ENCODE results near the gene ISCA2. TPM values are rescaled to one million over a fixed set of nuclear protein-coding genes. Genes with fewer than 3 reads are reported as not detected.

Gene ISCA2
- total RNA-seq, 2 donors from 2014 or later: 20.4 to 22.3 TPM

DNA sequence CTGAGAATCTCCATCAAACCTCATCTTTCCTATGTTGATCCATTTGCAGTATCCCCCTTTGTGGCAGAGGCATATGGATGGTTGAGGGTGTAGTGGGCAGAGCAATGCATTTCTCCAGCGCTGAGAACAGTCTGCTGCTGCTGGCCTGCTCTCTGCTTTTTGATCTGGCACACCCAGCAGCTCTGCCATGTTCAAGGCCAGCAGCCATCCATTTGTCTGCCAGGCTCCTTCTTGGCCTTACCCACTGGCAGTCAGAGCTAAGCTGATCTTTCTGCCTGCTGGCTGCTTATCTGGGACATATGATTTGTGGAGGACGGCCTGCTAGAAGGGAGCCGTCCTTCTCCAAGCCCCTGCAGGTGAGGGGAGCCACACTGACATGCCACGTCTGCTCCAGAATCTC lies 17.5 kb upstream of the ISCA2 start:
- Histone ChIP-seq H3K27me3 (no peaks in the 10 kb centered on the region), H3K36me3 (peaks cover 40% of the 10 kb centered on the region), H3K4me3 (no peak overlapping the region), H3K4me1 (peaks cover 0 to 8% of the 10 kb centered on the region in 2 donors), H3K9me3 (no peaks in the 10 kb centered on the region), H3K27ac (no peak overlapping the region)
- TF ChIP-seq, protein P1, sequence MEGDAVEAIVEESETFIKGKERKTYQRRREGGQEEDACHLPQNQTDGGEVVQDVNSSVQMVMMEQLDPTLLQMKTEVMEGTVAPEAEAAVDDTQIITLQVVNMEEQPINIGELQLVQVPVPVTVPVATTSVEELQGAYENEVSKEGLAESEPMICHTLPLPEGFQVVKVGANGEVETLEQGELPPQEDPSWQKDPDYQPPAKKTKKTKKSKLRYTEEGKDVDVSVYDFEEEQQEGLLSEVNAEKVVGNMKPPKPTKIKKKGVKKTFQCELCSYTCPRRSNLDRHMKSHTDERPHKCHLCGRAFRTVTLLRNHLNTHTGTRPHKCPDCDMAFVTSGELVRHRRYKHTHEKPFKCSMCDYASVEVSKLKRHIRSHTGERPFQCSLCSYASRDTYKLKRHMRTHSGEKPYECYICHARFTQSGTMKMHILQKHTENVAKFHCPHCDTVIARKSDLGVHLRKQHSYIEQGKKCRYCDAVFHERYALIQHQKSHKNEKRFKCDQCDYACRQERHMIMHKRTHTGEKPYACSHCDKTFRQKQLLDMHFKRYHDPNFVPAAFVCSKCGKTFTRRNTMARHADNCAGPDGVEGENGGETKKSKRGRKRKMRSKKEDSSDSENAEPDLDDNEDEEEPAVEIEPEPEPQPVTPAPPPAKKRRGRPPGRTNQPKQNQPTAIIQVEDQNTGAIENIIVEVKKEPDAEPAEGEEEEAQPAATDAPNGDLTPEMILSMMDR (IDR thresholded peaks at IDR 0.05): no peak
- DNase-seq (ENCODE audit: low spot score): no peak

DNA sequence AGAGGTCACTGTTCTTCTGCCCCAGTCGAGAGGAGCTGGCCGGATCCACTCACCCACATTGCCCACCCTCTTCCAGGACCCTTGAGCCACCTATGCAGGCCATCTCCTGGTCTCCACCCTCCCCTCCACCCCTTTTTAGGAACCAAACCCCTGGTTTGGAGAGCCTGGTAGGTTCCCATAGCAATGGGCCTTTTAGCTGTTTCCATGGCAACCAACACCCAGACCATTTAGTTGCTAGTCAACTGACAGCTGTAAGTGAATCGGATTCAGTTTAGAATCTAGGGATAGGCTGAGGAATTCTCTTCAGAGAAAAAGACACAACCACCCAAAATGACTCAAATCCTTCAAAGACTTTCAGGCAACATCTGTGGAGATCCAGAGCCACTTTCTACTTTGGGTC lies 17.0 kb upstream of the ISCA2 start:
- TF ChIP-seq, protein P1 (IDR thresholded peaks at IDR 0.05): no peak
- H3K27ac ChIP-seq: no peak overlapping the region
- H3K4me3 ChIP-seq: no peak overlapping the region
- H3K27me3 ChIP-seq: no peaks in the 10 kb centered on the region
- peaks cover 0 to 8% of the 10 kb centered on the region in 2 donors for H3K4me1 ChIP-seq
- H3K36me3 ChIP-seq: peaks cover 43% of the 10 kb centered on the region
- no peaks in the 10 kb centered on the region for H3K9me3 ChIP-seq
- no peak for DNase-seq (ENCODE audit: low spot score)

DNA sequence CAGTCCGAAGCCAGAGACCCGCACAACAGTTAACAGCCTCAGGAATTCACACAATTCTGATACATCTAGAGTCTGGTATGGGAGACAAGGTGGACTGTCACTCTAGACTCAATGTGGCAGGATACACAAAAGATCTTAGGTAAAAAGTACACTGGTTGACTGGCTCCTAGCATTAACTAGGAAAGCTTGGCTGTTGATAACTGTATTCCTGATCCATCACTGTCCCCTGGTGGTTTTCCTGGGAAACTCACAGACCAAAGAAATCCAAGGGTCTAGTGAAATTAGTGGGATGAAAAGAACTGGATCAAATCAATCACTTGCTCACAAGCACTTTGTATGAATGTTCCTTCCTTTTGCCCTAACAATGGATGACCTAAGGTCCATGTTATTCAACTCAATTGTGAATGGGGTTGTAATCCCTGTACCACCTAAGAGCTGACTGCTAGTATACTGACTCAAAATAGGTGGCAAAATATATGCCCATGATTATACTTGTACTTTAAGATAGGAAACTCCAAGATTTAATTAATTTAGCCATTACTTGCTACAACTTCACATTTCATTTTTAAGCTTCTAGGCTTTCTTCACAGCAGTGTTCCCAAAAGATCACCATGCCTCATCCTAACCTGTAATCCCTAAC lies 14.4 kb upstream of the ISCA2 start:
- H3K9me3 ChIP-seq: no peaks in the 10 kb centered on the region
- peaks cover 47% of the 10 kb centered on the region for H3K36me3 ChIP-seq
- TF ChIP-seq, protein P1 (IDR thresholded peaks at IDR 0.05): peak in 1 of 2 donors; percentile 78
- no peak for DNase-seq (ENCODE audit: low spot score)
- no peak overlapping the region for H3K27ac ChIP-seq
- H3K27me3 ChIP-seq: no peaks in the 10 kb centered on the region
- H3K4me1 ChIP-seq: peaks cover 0 to 8% of the 10 kb centered on the region in 2 donors
- no peak overlapping the region for H3K4me3 ChIP-seq

DNA sequence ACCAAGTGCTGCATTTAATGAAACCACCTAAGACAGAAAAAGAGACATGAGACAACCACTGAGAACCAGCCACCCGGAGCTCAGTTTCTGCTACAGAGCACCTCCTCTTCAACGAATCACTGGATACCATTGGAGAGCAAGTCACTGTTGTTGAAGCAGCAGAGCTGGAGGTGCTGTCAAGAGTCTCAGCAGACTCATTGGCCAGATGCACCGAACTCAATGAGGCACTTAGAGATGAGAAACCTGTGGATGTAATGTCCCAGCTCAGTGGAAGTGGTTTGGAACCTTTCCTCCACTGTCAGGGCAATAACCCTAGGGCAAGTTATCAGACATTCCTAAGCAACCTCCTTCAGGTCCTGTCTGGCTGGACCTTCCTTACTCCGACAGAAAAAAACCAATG lies 13.5 kb upstream of the ISCA2 start:
- Histone ChIP-seq H3K36me3 (peaks cover 47% of the 10 kb centered on the region), H3K27me3 (no peaks in the 10 kb centered on the region)
- TF ChIP-seq, protein P1 (IDR thresholded peaks at IDR 0.05): no peak

DNA sequence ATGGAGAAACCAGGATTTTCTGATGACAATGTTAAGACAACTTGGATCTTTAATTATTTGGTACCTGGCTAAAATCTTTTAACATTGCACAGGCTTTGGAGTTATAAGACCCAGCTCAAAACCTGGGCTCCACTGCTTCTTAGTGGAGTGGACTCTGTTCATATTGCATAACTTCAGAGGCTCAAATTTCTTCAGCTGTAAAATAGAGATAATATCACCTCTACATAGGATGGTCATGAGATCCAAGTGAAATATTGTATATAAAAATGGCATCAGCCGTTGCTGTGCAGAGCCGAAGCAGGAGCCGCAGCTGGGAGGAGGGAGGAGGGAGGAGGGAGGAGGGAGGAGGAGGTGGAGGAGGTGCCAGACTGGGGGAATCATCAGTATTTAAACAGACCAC lies 11.0 kb upstream of the ISCA2 start:
- H3K4me3 ChIP-seq: no peak overlapping the region
- TF ChIP-seq, protein P1 (IDR thresholded peaks at IDR 0.05): no peak
- H3K27ac ChIP-seq: no peak overlapping the region
- H3K27me3 ChIP-seq: no peaks in the 10 kb centered on the region
- H3K9me3 ChIP-seq: no peaks in the 10 kb centered on the region
- DNase-seq (ENCODE audit: low spot score): no peak
- H3K36me3 ChIP-seq: peaks cover 47% of the 10 kb centered on the region
- H3K4me1 ChIP-seq: peaks cover 0 to 8% of the 10 kb centered on the region in 2 donors

More for the DNA sequence above, 13.5 kb upstream of the ISCA2 start:
- no peak for DNase-seq (ENCODE audit: low spot score)
- H3K9me3 ChIP-seq: no peaks in the 10 kb centered on the region
- peaks cover 0 to 8% of the 10 kb centered on the region in 2 donors for H3K4me1 ChIP-seq
- no peak overlapping the region for H3K4me3 ChIP-seq
- no peak overlapping the region for H3K27ac ChIP-seq

DNA sequence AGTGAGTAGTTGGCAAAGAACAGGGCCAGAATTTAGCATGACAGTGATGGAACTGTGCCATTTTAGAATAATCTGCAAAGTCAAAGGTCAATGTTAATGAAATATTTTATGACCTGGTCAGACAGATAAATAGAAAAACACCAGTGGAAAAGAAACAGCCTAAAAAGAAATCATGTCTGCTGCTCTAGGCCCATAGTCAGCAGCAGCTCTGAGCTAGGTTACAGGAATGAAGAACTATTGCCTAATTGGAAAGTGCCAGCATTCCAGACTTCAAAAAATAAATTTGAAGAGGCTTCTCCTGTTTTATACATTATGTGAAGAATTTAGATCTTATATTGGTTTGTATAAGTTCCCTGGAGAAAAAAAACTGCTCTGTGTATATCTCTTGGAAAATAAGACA lies 10.2 kb upstream of the ISCA2 start:
- Histone ChIP-seq H3K9me3 (no peaks in the 10 kb centered on the region), H3K27me3 (no peaks in the 10 kb centered on the region), H3K4me3 (no peak overlapping the region), H3K36me3 (peaks cover 47% of the 10 kb centered on the region), H3K27ac (no peak overlapping the region), H3K4me1 (peaks cover 0 to 9% of the 10 kb centered on the region in 2 donors)
- DNase-seq (ENCODE audit: low spot score): no peak
- TF ChIP-seq, protein P1 (IDR thresholded peaks at IDR 0.05): no peak

Data from right atrium auricular region (tissue), 2 donors.